Retinal pigment epithelial cell (primary cell): ENCODE measurements around the gene DCDC1.

Experiments used
- DNase-seq: peaks from one replicate; pipeline ENCODE4 v3.0.0-alpha.2; 2010; ENCODE audit warnings: low read depth
- H3K4me3 ChIP-seq: 2 replicates; pipeline ENCODE4 v1.5.1; 2011; ENCODE audit warnings: mild to moderate bottlenecking, low read length, control low read depth, moderate library complexity
- TF ChIP-seq, protein P1 (sequence below): conservative IDR thresholded peaks from 2 replicates; pipeline ENCODE4 v1.5.1; 2011; ENCODE audit warnings: low read depth, low read length, control low read depth, inconsistent platforms

The DCDC1 gene

GRCh38 chr11:31109446-31109845 is 260.1 kb downstream of the DCDC1 start:
- TF ChIP-seq, protein P1, sequence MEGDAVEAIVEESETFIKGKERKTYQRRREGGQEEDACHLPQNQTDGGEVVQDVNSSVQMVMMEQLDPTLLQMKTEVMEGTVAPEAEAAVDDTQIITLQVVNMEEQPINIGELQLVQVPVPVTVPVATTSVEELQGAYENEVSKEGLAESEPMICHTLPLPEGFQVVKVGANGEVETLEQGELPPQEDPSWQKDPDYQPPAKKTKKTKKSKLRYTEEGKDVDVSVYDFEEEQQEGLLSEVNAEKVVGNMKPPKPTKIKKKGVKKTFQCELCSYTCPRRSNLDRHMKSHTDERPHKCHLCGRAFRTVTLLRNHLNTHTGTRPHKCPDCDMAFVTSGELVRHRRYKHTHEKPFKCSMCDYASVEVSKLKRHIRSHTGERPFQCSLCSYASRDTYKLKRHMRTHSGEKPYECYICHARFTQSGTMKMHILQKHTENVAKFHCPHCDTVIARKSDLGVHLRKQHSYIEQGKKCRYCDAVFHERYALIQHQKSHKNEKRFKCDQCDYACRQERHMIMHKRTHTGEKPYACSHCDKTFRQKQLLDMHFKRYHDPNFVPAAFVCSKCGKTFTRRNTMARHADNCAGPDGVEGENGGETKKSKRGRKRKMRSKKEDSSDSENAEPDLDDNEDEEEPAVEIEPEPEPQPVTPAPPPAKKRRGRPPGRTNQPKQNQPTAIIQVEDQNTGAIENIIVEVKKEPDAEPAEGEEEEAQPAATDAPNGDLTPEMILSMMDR: no peak
- no peak overlapping the region for H3K4me3 ChIP-seq
- no peak for DNase-seq

DNA sequence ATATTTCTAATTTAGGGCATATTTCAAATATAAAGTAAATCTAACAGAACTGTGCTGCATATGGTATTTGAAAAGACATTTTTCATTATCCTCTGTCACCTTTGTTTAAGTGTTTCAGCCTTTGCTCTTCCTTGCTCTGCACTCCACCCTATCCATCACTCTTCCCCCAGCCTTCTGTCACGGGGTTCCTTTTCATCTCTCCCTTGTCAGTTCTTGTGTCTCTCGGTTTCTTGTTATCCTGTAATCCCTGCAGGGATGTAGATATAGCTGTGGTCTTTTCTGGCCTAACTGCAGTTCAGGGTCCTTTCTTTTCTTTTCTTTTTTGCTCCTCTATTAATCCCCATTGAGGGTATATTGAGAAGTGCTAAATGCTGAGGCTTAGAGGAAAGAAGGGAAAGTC is 261.9 kb downstream of the DCDC1 start:
- no peak for DNase-seq
- TF ChIP-seq, protein P1: no peak
- H3K4me3 ChIP-seq: no peak overlapping the region

DNA sequence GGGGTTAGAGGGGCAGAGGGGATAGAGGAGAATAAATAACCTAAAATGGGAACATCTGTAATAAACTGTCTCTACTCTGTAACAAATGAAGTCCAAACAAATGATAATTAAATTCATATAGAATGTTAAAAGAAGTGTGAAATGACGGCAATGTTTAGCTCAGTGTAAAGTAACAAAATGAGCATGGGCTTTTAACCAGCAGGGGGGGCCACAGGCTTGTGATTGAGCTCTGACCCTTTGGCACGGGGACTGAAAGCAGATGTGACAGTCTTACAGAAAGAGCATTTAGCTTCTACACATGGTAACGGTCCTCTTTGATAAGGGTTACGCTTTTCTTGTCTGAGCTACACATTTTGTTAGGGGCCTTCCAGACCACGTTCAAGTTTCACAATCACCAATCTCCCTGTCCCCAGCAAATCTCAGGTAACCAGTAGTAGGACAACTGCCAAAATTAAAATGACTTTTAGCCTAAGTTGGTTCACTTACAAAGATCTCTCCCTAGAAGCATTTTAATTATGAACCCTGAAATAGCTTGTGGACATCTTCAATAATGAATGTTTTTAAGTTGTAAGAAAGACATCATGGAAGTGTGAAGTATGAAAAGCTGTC is 262.5 kb downstream of the DCDC1 start:
- DNase-seq: peak; percentile 7
- TF ChIP-seq, protein P1: peak; percentile 82
- no peak overlapping the region for H3K4me3 ChIP-seq

DNA sequence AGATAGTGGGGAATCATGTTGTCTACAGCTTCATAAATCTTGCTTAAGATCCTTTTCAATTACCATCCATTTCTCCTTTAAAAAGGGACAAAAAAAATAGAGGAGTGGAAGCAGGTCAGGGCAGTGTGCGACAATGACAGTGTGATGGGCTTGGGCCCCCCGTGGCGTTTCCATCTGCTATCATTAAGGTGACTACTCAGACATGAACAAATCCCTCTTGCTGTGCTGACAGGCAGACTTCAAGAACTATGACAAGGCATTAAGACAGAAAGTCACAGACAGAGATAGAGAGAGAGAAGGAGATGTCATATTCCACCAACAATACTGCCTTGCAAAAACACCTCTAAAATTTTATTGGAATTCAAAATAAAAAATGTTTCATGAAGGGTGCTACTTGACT is 263.2 kb downstream of the DCDC1 start:
- H3K4me3 ChIP-seq: no peak overlapping the region
- no peak for DNase-seq
- TF ChIP-seq, protein P1: no peak

GRCh38 chr11:31102875-31103274 is 266.7 kb downstream of the DCDC1 start:
- no peak for DNase-seq
- H3K4me3 ChIP-seq: no peak overlapping the region
- TF ChIP-seq, protein P1: no peak

DNA sequence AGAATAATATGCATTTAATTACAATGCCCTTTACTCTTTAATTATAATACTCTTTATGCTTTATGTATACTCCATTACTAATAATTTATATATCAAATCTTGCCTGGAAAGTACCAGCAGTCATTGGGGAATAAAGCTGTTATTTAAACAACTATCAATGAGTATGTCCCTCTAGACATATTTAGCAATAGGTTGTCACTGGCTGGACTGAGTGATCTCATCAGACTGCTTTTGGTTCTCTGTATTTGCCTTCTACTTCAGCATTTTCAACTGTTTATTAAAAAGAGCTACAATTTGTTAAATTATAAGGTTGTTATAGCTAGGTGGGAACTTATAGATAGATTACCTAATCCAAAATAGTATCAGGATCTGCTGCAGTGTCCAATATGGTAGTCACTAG is 267.2 kb downstream of the DCDC1 start:
- no peak for DNase-seq
- TF ChIP-seq, protein P1: no peak
- H3K4me3 ChIP-seq: no peak overlapping the region

- DNase-seq: no peak
- TF ChIP-seq, protein P1: no peak
- no peak overlapping the region for H3K4me3 ChIP-seq
Observed at GRCh38 chr11:31096191-31096805, 273.2 kb downstream of the DCDC1 start.
